ENCODE measurements around the gene OTUD7B.
A peak's percentile ranks its signal among the peaks of the same experiment; 100 is the strongest.

Gene OTUD7B

GRCh38 chr1:149915429-149916192 is 94.9 kb downstream of the OTUD7B start:
- DNase-seq: no peak

GRCh38 chr1:149914545-149914944 is 96.0 kb downstream of the OTUD7B start:
- no peak for DNase-seq

GRCh38 chr1:149906570-149907075 is 103.9 kb downstream of the OTUD7B start:
- no peak for DNase-seq

GRCh38 chr1:149903836-149904491 is 106.6 kb downstream of the OTUD7B start:
- no peak for DNase-seq

GRCh38 chr1:149899460-149900284 is 110.9 kb downstream of the OTUD7B start, which contains the start of gene BOLA1:
TSS of gene BOLA1 (plus strand) at chr1:149899568. CDS start at chr1:149900060, 492 bp downstream.
- peak; percentile 69 for DNase-seq

GRCh38 chr1:149896575-149896974 is 114.0 kb downstream of the OTUD7B start:
- no peak for DNase-seq

- DNase-seq: no peak
Observed at GRCh38 chr1:149888999-149889289, 121.6 kb downstream of the OTUD7B start.

GRCh38 chr1:149888247-149888998 is 122.1 kb downstream of the OTUD7B start:
- peak; percentile 86 for DNase-seq

Measured in NCI-H1694 treated with DMSO at 0.1 percent for 48 hours (cell line).